Right lobe of liver (tissue), 6 donors: ENCODE measurements around the gene CCL5. TPM values are rescaled to one million over a fixed set of nuclear protein-coding genes. Genes with fewer than 3 reads are reported as not detected.

ENCODE experiments used
- ATAC-seq, 4 donors: fragments of 200-7000 bp; cut with Tn5 transposase; one replicate each; pipeline ENCODE4 v1.9.1; 2020; ENCODE audit warnings: mild to moderate bottlenecking in 4 of 4, moderate library complexity in 4 of 4
- DNase-seq, 3 donors: peaks; one replicate each; pipeline ENCODE4 v3.0.0-alpha.2; 2020
- H3K27ac ChIP-seq, 3 donors: fragments of 200-600 bp; one replicate each; pipeline ENCODE4 v1.8.0; 2022
- H3K27me3 ChIP-seq, 2 donors: fragments of 200-600 bp; one replicate each; pipeline ENCODE4 v1.8.0; 2022
- H3K36me3 ChIP-seq, 4 donors: fragments of 200-600 bp; sonication (generic) in 1 of 4; one replicate each; pipeline versions ENCODE4 v1.5.1 to v1.8.0; 2017 to 2022; ENCODE audit warnings: control low read depth in 1 of 4
- H3K4me1 ChIP-seq, 4 donors: fragments of 200-600 bp; sonication (generic) in 1 of 4; one replicate each; pipeline versions ENCODE4 v1.5.1 to v1.8.0; 2017 to 2022; ENCODE audit warnings: control low read depth in 1 of 4
- H3K4me3 ChIP-seq, 3 donors: fragments of 200-600 bp; one replicate each; pipeline ENCODE4 v1.8.0; 2022
- H3K9me3 ChIP-seq, 4 donors: fragments of 200-600 bp; sonication (generic) in 1 of 4; one replicate each; pipeline versions ENCODE4 v1.5.1 to v1.8.0; 2017 to 2022; ENCODE audit warnings: control low read depth in 1 of 4
- POLR2A ChIP-seq: fragments of 450-650 bp; IDR thresholded peaks from one replicate; pipeline ENCODE4 v1.6.1; 2017; ENCODE audit warnings: antibody characterized with exemption, mild to moderate bottlenecking
- WGBS: methylation state at CpG from one replicate; pipeline ENCODE4 v1.1.6; 2018; ENCODE audit warnings: low coverage, low lambda C conversion rate; ENCODE audit not compliant: insufficient coverage; ENCODE audit errors: missing lambda C conversion rate; 5-methylcytosine and 5-hydroxymethylcytosine counted together
- intact Hi-C, 2 donors: fragments of 100-400 bp; cut with DNase I; formaldehyde crosslinking; loops; one replicate each; pipeline versions ENCODE4 v1.11.2 to v1.14.1; 2022
- long read RNA-seq: library from polyadenylated mRNA; unstranded; transcript quantifications from one replicate; pipeline ENCODE4 v2.0.0, GENCODE V29; 2019
- total RNA-seq, 6 experiments: library from RNA; depleted of rRNA in 2 of 6; stranded (reverse); fragments of >200 nt in 2 of 6; fragmentation: NEBNext Ultra II Directional in 3 of 6; extraction: Animal tissue kit (Norgen Biotek cat#: 25700) in 3 of 6; gene quantifications; one replicate each; pipeline versions ENCODE4 v1.1.0 to v1.2.4, GENCODE V29; 2016 to 2023
- TF ChIP-seq, protein P1 (sequence below), 4 donors: fragments of 200-600 bp in 3 of 4; fragments of 450-650 bp in 1 of 4; IDR thresholded peaks; one replicate each; pipeline versions ENCODE4 v1.5.1 to v1.8.0; 2016 to 2022; ENCODE audit warnings: antibody characterized with exemption in 4 of 4, mild to moderate bottlenecking in 2 of 4
- donor health status: DM: no; HTN: yes; CAD: no.
- donor health status: DM: no; HTN: no; CAD: no.
- donor health status: DM: no; HTN: no; CAD: no.
- donor health status: DM: no; HTN: yes; CAD: no.
- donor health status: DM: no; HTN: yes; CAD: no.

CCL5 gene
- 1 to 10 TPM in 5 of 6 experiments, under 1 TPM in 1; 0.53 to 3.4 (median 2.5) TPM for total RNA-seq
- long read RNA-seq, partial matches to known transcripts = 0 of 1 reads
- long read RNA-seq, other reads (novel, unspliced or antisense) = 0 of 1 reads

DNA sequence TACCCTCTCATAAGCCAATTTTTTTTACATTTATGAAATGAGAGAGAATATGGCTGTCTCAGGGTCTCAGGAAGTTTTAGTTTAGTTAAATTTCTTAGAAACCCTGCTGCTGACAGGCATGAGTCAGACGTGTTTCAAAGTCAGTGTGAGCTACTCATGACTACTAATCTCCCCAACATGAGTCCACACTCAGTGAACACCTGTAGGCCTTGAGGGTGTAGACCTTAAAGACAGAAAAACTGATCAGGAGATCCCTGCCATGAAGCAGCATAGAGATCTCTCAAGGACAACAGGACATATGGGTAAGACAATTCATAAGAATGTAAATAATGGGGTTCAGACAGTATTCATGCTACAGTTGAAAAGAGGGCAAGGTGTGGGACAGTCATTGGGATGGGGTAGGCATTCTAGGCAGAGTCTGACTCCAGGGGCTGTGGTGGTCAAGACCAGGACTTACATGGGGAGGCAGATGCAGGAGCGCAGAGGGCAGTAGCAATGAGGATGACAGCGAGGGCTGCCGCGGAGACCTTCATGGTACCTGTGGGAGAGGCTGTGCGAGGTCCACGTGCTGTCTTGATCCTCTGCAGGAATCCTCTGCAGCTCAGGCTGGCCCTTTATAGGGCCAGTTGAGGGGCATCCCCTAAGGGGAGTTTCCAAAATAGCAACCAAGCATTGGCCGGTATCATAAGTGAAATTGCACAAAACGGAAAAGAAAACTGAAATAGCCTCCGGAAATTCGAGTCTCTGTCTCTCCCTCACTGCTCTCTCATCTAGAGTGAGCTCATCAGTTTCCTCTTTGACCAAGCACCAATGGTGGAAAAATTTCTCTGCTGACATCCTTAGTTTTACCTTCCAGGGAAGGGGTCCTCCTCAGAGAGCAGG is at the start of gene CCL5:
Gene CCL5, minus strand, starts transcription at position 588 of the 882 bp plus-strand sequence.
- peak within 1 kb of the TSS in 1 of 3 donors; percentile 10 for H3K4me3 ChIP-seq
- no peak for TF ChIP-seq POLR2A
- TF ChIP-seq, protein P1, sequence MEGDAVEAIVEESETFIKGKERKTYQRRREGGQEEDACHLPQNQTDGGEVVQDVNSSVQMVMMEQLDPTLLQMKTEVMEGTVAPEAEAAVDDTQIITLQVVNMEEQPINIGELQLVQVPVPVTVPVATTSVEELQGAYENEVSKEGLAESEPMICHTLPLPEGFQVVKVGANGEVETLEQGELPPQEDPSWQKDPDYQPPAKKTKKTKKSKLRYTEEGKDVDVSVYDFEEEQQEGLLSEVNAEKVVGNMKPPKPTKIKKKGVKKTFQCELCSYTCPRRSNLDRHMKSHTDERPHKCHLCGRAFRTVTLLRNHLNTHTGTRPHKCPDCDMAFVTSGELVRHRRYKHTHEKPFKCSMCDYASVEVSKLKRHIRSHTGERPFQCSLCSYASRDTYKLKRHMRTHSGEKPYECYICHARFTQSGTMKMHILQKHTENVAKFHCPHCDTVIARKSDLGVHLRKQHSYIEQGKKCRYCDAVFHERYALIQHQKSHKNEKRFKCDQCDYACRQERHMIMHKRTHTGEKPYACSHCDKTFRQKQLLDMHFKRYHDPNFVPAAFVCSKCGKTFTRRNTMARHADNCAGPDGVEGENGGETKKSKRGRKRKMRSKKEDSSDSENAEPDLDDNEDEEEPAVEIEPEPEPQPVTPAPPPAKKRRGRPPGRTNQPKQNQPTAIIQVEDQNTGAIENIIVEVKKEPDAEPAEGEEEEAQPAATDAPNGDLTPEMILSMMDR (IDR thresholded peaks at IDR 0.05) = no peak
- intact Hi-C loops = no loop called here
- no peaks in the 10 kb centered on the region for H3K27me3 ChIP-seq
- no peaks in the 10 kb centered on the region for H3K36me3 ChIP-seq
- no peaks in the 10 kb centered on the region for H3K9me3 ChIP-seq
- WGBS = 53% methylated on average over 5 of the region's 11 CpGs
- ATAC-seq (peak; percentile 61 to 77 (median 66)), DNase-seq (no peak)
- H3K27ac ChIP-seq = no peak within 1 kb of the TSS
- H3K4me1 ChIP-seq = no peaks in the 10 kb centered on the region

DNA sequence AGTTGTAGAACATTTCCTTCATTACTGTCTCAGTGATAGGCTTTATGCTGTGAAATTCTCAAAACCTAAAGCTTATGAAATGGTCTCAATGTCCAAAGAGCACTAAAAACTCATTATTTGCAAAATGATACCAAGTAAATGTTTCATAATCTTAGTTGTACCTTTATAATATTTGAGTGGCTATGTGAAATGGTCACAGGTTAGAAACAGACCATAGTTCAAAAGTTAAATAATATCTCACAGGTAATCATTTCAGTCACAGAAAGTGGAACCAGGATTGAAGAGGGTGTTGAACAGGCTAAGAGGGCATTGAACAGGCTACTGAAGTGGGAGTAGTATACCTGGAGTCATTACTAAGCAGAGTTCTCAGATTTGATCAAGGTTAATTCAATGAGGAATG is 47.6 kb upstream of the CCL5 start:
- no peak for TF ChIP-seq POLR2A
- TF ChIP-seq, protein P1 (IDR thresholded peaks at IDR 0.05) = no peak
- Histone ChIP-seq H3K27me3 (no peaks in the 10 kb centered on the region), H3K27ac (no peak overlapping the region), H3K4me3 (no peak overlapping the region), H3K9me3 (no peaks in the 10 kb centered on the region), H3K4me1 (peaks cover 0 to 10% (median 0%) of the 10 kb centered on the region in 4 donors), H3K36me3 (no peaks in the 10 kb centered on the region)
- intact Hi-C loops = no loop called here
- no peak for DNase-seq
- ATAC-seq = no peak

DNA sequence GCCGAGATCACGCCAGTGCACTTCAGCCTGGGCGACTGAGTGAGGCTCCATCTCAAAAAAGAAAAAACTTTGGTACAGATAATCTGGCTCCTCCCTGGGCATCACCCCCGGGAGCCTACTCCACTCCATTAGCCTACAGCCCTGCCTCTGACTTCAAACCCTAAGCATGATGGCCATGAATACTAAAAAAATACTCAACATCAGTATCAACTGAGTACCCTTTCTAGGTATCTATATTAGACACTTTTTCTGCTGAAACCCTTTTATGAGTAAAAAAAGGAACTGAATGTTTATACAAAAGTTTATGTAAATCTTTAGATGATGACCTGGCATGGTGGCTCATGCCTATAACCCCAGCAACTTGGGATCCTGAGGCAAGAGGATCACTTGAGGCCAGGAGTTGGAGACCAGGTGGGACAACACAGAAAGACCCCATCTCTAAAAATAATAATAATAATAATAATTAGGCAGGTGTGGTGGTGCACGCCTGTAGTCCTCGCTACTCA is 43.5 kb upstream of the CCL5 start:
- DNase-seq (no peak), ATAC-seq (no peak)
- H3K27me3 ChIP-seq = no peaks in the 10 kb centered on the region
- no peak overlapping the region for H3K4me3 ChIP-seq
- WGBS = 100% methylated on average over 2 of the region's 6 CpGs
- no peak overlapping the region for H3K27ac ChIP-seq
- no peaks in the 10 kb centered on the region for H3K9me3 ChIP-seq
- no peaks in the 10 kb centered on the region for H3K4me1 ChIP-seq
- H3K36me3 ChIP-seq = no peaks in the 10 kb centered on the region
- intact Hi-C loops = no loop called here
- TF ChIP-seq, protein P1 (IDR thresholded peaks at IDR 0.05) = no peak
- no peak for TF ChIP-seq POLR2A

DNA sequence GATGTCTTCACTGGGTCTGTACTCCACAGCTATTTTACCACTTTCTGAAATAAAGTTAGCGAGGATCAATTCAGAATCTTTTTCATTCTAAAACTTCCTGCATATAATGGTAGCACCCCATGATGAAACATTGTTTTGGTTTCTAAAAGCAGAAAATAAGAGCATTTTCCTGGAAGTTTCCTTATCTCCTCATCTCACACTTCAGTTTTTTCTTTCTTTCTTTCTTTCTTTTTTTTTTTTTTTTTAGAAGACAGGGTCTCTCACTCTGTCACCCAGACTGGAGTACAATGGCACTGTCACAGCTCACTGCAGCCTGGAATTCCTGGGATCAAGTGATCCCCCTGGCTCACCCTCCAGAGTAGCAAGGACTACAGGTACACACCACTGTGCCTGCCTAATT is 40.1 kb upstream of the CCL5 start:
- no peaks in the 10 kb centered on the region for H3K36me3 ChIP-seq
- no peak overlapping the region for H3K4me3 ChIP-seq
- DNase-seq = no peak
- 100% methylated on average over 1 of the region's 1 CpG for WGBS
- no peaks in the 10 kb centered on the region for H3K9me3 ChIP-seq
- TF ChIP-seq, protein P1 (IDR thresholded peaks at IDR 0.05) = no peak
- TF ChIP-seq POLR2A = no peak
- no peak for ATAC-seq
- H3K27ac ChIP-seq = no peak overlapping the region
- H3K27me3 ChIP-seq = no peaks in the 10 kb centered on the region
- H3K4me1 ChIP-seq = peaks cover 0 to 15% (median 0%) of the 10 kb centered on the region in 4 donors
- intact Hi-C loops = no loop called here
